ENCODE measurements around the gene ASPSCR1. TPM values are rescaled to one million over a fixed set of nuclear protein-coding genes. Genes with fewer than 3 reads are reported as not detected.

Gene ASPSCR1
- total and polyA plus RNA-seq, 10 of the 15 experiments (the other 5 are each of a cell fraction or from before 2014, with no cell fraction given), result 1.5 to 48.4 (median 25.4) TPM

DNA sequence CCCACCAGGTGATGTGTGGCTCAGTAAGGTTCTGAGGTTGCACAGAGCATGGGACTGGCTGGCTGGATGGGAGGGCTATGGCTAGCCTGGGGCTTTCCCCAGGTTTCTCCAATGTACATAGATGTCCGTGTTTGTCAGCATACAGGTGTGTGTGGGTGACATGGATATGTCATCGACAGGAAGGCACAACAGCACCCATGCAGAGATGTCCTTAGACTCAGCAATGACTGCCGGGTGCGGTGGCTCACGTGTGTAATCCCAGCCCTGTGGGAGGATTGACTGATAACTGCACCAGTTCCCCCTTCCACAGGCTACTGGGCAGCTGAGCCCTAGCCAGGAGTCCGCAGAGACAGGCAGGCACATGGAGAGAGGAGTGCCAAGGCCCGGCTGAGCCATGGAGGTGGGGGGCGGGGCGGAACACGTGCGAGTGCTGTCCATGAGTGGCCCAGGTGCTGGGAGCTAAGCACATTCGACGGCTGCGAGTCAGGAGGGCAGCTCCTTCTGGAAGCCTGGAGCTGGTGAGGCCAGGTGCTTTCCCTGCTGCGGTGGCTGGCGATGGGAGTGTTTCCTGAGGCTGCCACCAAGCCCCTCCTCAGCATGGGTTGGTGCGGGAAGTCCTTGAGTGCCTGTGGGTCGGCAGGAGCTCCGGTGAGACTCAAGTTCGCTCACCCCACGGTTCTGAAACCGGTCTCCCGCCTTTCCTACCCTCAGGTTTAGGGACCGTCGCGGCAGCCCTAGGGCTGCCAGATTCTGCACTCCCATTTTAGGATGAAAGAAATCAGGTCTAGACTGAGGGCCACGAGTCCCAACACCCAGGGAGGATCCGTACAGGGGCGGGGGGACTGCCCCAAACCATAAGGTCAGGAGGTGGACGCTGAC is 858 bp upstream of the ASPSCR1 start (continued):
- TF ChIP-seq, protein P1, sequence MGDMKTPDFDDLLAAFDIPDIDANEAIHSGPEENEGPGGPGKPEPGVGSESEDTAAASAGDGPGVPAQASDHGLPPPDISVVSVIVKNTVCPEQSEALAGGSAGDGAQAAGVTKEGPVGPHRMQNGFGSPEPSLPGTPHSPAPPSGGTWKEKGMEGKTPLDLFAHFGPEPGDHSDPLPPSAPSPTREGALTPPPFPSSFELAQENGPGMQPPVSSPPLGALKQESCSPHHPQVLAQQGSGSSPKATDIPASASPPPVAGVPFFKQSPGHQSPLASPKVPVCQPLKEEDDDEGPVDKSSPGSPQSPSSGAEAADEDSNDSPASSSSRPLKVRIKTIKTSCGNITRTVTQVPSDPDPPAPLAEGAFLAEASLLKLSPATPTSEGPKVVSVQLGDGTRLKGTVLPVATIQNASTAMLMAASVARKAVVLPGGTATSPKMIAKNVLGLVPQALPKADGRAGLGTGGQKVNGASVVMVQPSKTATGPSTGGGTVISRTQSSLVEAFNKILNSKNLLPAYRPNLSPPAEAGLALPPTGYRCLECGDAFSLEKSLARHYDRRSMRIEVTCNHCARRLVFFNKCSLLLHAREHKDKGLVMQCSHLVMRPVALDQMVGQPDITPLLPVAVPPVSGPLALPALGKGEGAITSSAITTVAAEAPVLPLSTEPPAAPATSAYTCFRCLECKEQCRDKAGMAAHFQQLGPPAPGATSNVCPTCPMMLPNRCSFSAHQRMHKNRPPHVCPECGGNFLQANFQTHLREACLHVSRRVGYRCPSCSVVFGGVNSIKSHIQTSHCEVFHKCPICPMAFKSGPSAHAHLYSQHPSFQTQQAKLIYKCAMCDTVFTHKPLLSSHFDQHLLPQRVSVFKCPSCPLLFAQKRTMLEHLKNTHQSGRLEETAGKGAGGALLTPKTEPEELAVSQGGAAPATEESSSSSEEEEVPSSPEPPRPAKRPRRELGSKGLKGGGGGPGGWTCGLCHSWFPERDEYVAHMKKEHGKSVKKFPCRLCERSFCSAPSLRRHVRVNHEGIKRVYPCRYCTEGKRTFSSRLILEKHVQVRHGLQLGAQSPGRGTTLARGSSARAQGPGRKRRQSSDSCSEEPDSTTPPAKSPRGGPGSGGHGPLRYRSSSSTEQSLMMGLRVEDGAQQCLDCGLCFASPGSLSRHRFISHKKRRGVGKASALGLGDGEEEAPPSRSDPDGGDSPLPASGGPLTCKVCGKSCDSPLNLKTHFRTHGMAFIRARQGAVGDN (IDR thresholded peaks at IDR 0.05), result peak; percentile 80
- TF ChIP-seq, protein P2, sequence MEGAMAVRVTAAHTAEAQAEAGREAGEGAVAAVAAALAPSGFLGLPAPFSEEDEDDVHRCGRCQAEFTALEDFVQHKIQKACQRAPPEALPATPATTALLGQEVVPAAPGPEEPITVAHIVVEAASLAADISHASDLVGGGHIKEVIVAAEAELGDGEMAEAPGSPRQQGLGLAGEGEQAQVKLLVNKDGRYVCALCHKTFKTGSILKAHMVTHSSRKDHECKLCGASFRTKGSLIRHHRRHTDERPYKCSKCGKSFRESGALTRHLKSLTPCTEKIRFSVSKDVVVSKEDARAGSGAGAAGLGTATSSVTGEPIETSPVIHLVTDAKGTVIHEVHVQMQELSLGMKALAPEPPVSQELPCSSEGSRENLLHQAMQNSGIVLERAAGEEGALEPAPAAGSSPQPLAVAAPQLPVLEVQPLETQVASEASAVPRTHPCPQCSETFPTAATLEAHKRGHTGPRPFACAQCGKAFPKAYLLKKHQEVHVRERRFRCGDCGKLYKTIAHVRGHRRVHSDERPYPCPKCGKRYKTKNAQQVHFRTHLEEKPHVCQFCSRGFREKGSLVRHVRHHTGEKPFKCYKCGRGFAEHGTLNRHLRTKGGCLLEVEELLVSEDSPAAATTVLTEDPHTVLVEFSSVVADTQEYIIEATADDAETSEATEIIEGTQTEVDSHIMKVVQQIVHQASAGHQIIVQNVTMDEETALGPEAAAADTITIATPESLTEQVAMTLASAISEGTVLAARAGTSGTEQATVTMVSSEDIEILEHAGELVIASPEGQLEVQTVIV (IDR thresholded peaks at IDR 0.05; ENCODE audit: borderline replicate concordance, partially characterized antibody), result no peak
